NCI-H1436 (cell line): ENCODE results near the gene PLAGL2.
"Not testable (repeated sequence)": the region's sequence is repeated elsewhere in the genome, so short reads cannot be mapped to it uniquely, and the experiment has no call there.

Experiments
- DNase-seq: peaks from one replicate; lab custom pipeline; 2025; lab: John Stamatoyannopoulos, UW

The PLAGL2 gene

DNA sequence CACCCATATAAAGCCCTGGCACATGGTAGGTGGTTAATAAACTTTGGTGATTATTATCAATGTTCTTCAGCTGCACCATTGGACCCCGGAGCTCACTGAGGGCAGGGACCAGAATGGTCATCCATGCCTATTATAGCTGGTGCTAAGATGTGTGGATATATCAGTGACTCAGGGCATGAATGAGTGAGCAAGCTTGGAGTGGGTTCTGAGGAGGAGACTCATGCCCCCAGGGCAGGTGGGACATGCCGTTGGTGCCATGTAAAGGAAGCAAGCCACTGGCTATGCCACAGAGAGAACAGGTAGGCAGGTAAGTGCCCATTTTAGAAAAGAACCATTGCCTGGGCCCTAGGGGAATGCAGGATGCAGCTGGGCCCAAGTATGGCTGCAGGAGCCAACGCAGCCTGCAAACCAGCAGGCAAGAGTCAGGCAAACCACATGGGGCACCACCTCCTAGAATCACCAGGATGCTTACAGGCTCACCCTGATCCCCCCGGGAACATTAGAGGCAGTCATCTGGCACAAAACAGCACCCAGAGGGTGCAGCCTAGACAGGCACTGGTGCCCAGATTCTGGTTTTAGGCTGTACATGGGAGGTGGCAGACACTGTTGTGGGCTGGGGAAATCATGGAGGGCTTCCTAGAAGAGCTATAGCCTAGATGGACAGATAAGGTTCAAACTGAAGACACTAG is 23.5 kb downstream of the PLAGL2 start:
- DNase-seq: no peak

DNA sequence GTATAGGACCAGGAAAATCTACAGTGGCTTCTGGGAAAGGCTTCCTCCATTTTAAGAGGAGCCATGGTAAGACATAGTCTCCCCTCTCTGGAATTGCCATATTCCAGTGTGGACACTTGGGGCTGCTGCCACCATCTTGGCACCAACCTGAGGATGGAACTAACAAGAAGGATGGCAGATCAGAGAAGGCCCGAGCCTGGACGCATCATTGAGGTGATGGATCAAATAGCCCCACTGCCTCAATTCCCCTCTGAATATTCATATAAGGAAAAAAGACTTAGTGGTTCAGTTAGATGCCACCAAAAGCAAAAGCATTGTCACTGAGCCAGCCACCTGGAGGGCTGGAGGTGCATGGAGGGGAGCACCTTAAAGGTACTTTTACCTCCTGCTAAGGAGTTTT is 25.9 kb downstream of the PLAGL2 start:
- no peak for DNase-seq

GRCh38 chr20:32179934-32180333 is 27.6 kb downstream of the PLAGL2 start:
- no peak for DNase-seq

- no peak for DNase-seq
Measured at GRCh38 chr20:32179515-32179914, 28.0 kb downstream of the PLAGL2 start.

GRCh38 chr20:32177696-32178095 is 29.8 kb downstream of the PLAGL2 start:
- not testable (repeated sequence) for DNase-seq

DNA sequence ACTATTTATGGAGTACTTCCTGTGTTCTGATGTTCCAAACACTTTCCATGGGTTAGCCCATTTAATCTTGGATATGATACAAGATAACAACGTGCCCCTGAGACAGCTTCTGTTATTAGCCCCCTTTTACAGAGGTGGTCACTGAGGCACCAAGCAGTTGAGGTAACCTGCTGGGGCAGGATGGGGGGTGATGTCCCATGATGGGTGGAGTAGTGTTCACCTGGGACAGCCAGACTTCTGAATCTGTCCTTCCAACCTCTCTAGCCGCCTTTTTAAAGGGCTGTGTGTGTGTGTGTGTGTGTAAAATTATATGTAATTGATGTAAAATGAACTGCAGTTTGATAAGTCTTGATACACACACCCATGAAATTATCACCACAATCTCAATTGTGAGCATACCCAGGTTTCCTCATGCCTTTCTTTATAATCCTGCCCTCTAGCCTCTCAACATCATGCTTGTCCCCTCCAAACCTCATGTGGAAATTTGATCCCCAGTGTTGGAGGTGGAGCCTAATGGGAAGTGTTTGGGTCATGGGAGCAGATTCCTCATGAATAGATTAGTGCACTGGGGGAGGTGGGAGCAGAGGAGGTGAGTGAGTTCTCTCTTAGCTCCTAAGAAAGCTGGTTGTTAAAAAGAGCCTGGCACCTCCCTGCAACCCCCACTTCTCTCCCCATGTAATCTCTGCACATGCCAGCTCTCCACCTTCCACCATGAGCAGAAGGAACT is 39.2 kb downstream of the PLAGL2 start:
- DNase-seq: no peak

GRCh38 chr20:32167552-32167951 is 40.0 kb downstream of the PLAGL2 start:
- DNase-seq: no peak

DNA sequence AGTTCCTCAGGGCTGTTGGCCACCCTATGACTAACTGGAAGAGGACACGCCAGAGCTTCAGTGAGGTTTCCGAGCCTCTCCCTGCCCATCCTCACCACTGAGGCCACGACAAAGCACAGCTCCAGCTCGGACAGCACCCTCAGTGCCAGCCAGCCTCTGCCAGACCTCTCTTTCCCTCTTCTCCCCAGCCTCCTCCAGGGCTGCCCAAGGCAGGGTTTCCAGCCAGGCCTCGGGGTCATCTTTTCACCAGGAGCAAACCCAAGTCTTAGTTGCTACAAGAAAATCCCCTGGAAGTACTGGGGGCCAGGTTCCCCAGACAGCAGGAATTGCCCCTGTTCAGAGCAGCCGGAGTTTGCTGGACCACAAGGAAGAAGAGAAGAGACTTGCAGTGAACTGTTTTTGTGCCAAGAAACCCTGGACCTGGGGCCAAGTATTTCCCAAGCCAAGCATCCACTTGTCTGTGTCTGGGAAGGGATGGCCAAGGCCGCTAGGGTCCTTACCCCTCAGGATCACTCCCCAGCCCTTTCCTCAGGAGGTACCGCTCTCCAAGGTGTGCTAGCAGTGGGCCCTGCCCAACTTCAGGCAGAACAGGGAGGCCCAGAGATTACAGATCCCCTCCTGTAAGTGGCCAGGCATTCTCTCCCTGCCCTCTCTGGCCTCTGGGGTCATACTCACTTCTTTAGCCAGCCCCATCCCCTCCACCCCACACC is 41.6 kb downstream of the PLAGL2 start:
- no peak for DNase-seq

- no peak for DNase-seq
Measured at GRCh38 chr20:32164984-32165735, 42.4 kb downstream of the PLAGL2 start.

- no peak for DNase-seq
Measured at GRCh38 chr20:32163951-32164350, 43.6 kb downstream of the PLAGL2 start.

DNA sequence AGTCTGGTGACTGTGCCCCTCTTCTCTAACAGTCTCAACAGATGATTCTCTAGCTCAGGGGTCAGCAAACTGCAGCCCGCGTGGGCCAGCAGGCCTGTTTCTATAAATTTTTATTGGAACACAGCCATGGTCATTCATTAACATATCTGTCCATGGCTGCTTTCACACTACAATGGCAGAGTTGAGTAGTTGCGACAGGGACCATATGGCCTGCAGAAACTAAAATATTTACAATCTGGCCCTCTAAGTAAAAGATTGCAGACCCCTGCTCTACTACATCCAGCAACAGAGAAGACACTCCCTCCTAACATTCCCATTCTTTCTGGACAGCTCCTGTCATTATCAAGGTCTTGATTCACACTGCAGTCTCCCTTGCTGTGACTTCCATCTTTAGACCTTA is 45.2 kb downstream of the PLAGL2 start:
- no peak for DNase-seq

DNA sequence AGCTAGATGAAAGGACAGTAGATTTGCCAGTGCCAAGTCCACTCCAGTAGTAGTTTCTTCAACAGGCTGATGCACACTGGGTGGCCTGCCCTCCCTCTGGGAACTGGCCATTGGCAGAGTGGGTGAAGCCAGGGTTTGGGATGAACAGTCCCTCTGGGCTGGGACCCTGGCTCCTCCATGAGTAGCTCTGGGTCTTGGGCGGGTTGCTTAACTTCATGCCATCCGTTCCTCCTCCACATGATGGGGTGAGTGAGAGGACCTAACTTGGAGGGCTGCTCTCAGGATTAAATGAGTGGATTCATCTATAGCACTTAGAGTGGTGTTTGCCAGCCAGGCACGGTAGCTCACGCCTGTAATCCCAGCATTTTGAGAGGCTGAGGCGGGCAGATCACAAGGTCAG is 47.2 kb downstream of the PLAGL2 start:
- DNase-seq: no peak

GRCh38 chr20:32159766-32160221 is 47.7 kb downstream of the PLAGL2 start:
- no peak for DNase-seq

- DNase-seq: no peak
Measured at GRCh38 chr20:32158943-32159660, 48.4 kb downstream of the PLAGL2 start.

GRCh38 chr20:32158351-32158750 is 49.2 kb downstream of the PLAGL2 start:
- DNase-seq: no peak

- DNase-seq: no peak
Measured at GRCh38 chr20:32157611-32158010, 49.9 kb downstream of the PLAGL2 start.

- DNase-seq: peak; percentile 11
Measured at GRCh38 chr20:32155017-32155981, 52.2 kb downstream of the PLAGL2 start.

DNA sequence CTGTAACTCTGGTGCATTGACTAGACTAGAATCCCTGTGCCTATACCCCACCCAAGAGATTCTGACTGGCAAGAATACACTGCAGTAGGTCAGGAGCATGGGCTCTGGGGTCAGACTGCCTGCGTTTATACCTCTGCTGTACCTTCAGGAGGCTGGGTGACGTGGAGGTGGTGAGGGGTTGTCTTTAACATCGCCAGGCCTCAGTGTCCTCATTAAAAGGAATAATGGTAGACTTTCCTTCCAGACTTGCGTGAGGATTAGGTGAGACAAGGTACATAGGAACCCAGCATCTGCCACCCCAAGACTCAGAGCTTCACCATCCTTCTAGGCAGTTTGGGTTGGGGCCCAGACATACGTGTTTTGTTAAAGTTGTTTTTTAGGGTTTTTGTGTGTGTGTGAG is 53.8 kb downstream of the PLAGL2 start:
- DNase-seq: no peak

GRCh38 chr20:32153156-32153665 is 54.3 kb downstream of the PLAGL2 start:
- DNase-seq: no peak
